ENCODE data around the gene TRAIP. TPM values are rescaled to one million over a fixed set of nuclear protein-coding genes. Genes with fewer than 3 reads are reported as not detected.

TRAIP gene
- total RNA-seq, 4 donors from 2014 or later: 1.0 to 1.8 (median 1.6) TPM; not detected in 1

- TF ChIP-seq CTCF (IDR thresholded peaks at IDR 0.05): no peak
- DNase-seq (ENCODE audit: low spot score) (no peak), ATAC-seq (ENCODE audit: low FRiP score) (no peak)
Observed at GRCh38 chr3:49899815-49900214, 43.5 kb upstream of the TRAIP start.

GRCh38 chr3:49898991-49899390 lies 42.6 kb upstream of the TRAIP start:
- DNase-seq (ENCODE audit: low spot score): no peak
- TF ChIP-seq CTCF (IDR thresholded peaks at IDR 0.05): no peak
- no peak for ATAC-seq (ENCODE audit: low FRiP score)

- ATAC-seq (ENCODE audit: low FRiP score) (no peak), DNase-seq (ENCODE audit: low spot score) (no peak)
- no peak for TF ChIP-seq CTCF (IDR thresholded peaks at IDR 0.05)
Observed at GRCh38 chr3:49896345-49896744, 40.0 kb upstream of the TRAIP start.

- TF ChIP-seq CTCF (IDR thresholded peaks at IDR 0.05): no peak
- DNase-seq (ENCODE audit: low spot score) (no peak), ATAC-seq (ENCODE audit: low FRiP score) (no peak)
Observed at GRCh38 chr3:49895791-49896190, 39.4 kb upstream of the TRAIP start.

- DNase-seq (ENCODE audit: low spot score) (no peak), ATAC-seq (ENCODE audit: low FRiP score) (no peak)
- no peak for TF ChIP-seq CTCF (IDR thresholded peaks at IDR 0.05)
Observed at GRCh38 chr3:49889296-49889695, 32.9 kb upstream of the TRAIP start.

- no peak for DNase-seq (ENCODE audit: low spot score)
- no peak for ATAC-seq (ENCODE audit: low FRiP score)
- no peak for TF ChIP-seq CTCF (IDR thresholded peaks at IDR 0.05)
Observed at GRCh38 chr3:49886922-49887265, 30.5 kb upstream of the TRAIP start.

GRCh38 chr3:49883998-49884397 lies 27.6 kb upstream of the TRAIP start:
- ATAC-seq (ENCODE audit: low FRiP score): peak; percentile 51
- DNase-seq (ENCODE audit: low spot score): no peak
- no peak for TF ChIP-seq CTCF (IDR thresholded peaks at IDR 0.05)
